ENCODE results near the gene MACROD1. TPM values are rescaled to one million over a fixed set of nuclear protein-coding genes. Genes with fewer than 3 reads are reported as not detected.

Gene MACROD1
- total RNA-seq, 4 donors from 2014 or later: 30.6 to 45.0 (median 35.0) TPM

Small RNAs within 50 kb of the gene (small RNA-seq; reads per million reads assigned to genes)
- gene RNU6-45P: not detected

Other genes starting within 250 kb of the MACROD1 start
- gene RCOR2, start 248.9 kb downstream of the MACROD1 start, total RNA-seq: 1 to 10 TPM in 1 of 4 donors, under 1 TPM in 1, not detected in 2; 0.22 to 1.6 TPM
- gene NAA40, start 227.1 kb downstream of the MACROD1 start, total RNA-seq: 10 to 100 TPM in 1 of 4 donors, 1 to 10 TPM in 3; 4.9 to 13.5 (median 5.6) TPM
- gene COX8A, start 191.5 kb downstream of the MACROD1 start, total RNA-seq: 100 to 1,000 TPM; 337 to 421 (median 383) TPM
- 10 to 100 TPM; 35.0 to 86.7 (median 50.4) TPM for gene OTUB1, start 179.7 kb downstream of the MACROD1 start, total RNA-seq
- gene FLRT1, start 130.2 kb downstream of the MACROD1 start, total RNA-seq: 1 to 10 TPM in 1 of 4 donors, under 1 TPM in 3; 0.39 to 2.1 (median 0.52) TPM
- 100 to 1,000 TPM in 1 of 4 donors, 10 to 100 TPM in 3; 53.3 to 109 (median 79.8) TPM for gene STIP1, start 20.1 kb upstream of the MACROD1 start, total RNA-seq
- gene FERMT3, start 40.6 kb upstream of the MACROD1 start, total RNA-seq: 10 to 100 TPM; 17.2 to 83.1 (median 29.6) TPM
- 10 to 100 TPM; 64.9 to 74.7 (median 68.7) TPM for gene TRPT1, start 60.1 kb upstream of the MACROD1 start, total RNA-seq
- gene NUDT22, start 60.2 kb upstream of the MACROD1 start, total RNA-seq: 10 to 100 TPM; 33.0 to 83.7 (median 60.2) TPM
- gene DNAJC4, start 64.4 kb upstream of the MACROD1 start, total RNA-seq: 10 to 100 TPM; 20.1 to 42.0 (median 25.8) TPM
- gene VEGFB, start 68.5 kb upstream of the MACROD1 start, total RNA-seq: 100 to 1,000 TPM in 2 of 4 donors, 10 to 100 TPM in 2; 84.3 to 129 (median 109) TPM
- 100 to 1,000 TPM in 1 of 4 donors, 10 to 100 TPM in 3; 38.2 to 101 (median 57.8) TPM for gene FKBP2, start 75.0 kb upstream of the MACROD1 start, total RNA-seq
- gene PPP1R14B, start 80.8 kb upstream of the MACROD1 start, total RNA-seq: 100 to 1,000 TPM in 1 of 4 donors, 10 to 100 TPM in 3; 79.7 to 187 (median 91.4) TPM
- gene PLCB3, start 85.4 kb upstream of the MACROD1 start, total RNA-seq: 10 to 100 TPM; 18.0 to 44.4 (median 27.1) TPM
- gene BAD, start 118.6 kb upstream of the MACROD1 start, total RNA-seq: 100 to 1,000 TPM; 110 to 143 (median 124) TPM
- gene GPR137, start 119.7 kb upstream of the MACROD1 start, total RNA-seq: 10 to 100 TPM; 12.5 to 25.7 (median 20.0) TPM
- gene KCNK4, start 125.2 kb upstream of the MACROD1 start, total RNA-seq: 1 to 10 TPM in 1 of 4 donors, not detected in 3; 1.2 TPM
- gene CATSPERZ, start 134.2 kb upstream of the MACROD1 start, total RNA-seq: not detected
- 10 to 100 TPM; 26.0 to 39.3 (median 28.7) TPM for gene ESRRA, start 139.4 kb upstream of the MACROD1 start, total RNA-seq
- gene TRMT112, start 151.4 kb upstream of the MACROD1 start, total RNA-seq: 100 to 1,000 TPM; 290 to 381 (median 327) TPM
- 100 to 1,000 TPM; 142 to 246 (median 204) TPM for gene PRDX5, start 152.0 kb upstream of the MACROD1 start, total RNA-seq
- 10 to 100 TPM in 3 of 4 donors, 1 to 10 TPM in 1; 6.9 to 48.0 (median 14.4) TPM for gene CCDC88B, start 174.1 kb upstream of the MACROD1 start, total RNA-seq
- gene RPS6KA4, start 193.0 kb upstream of the MACROD1 start, total RNA-seq: 10 to 100 TPM; 23.7 to 34.3 (median 26.2) TPM